Hepatocyte (in vitro differentiated cells): ENCODE measurements around the gene PRSS16.

Experiments used
- CTCF ChIP-seq: fragments of 200-600 bp; sonication (generic); IDR thresholded peaks from 2 replicates; pipeline ENCODE4 v1.5.1; 2016; ENCODE audit warnings: antibody characterized with exemption, mild to moderate bottlenecking; ENCODE audit not compliant: poor library complexity
- EZH2 ChIP-seq: fragments of 200-600 bp; sonication (generic); IDR thresholded peaks from 2 replicates; pipeline ENCODE4 v1.6.1; 2016; ENCODE audit warnings: antibody characterized with exemption, mild to moderate bottlenecking, borderline replicate concordance

GRCh38 chr6:27209659-27210269 lies 37.7 kb upstream of the PRSS16 start:
- TF ChIP-seq CTCF (no peak), EZH2 (no peak)
